GM13977 (cell line): ENCODE data around the gene SELENOI.
A peak's percentile ranks its signal among the peaks of the same experiment; 100 is the strongest.
"Not testable (repeated sequence)": the region's sequence is repeated elsewhere in the genome, so short reads cannot be mapped to it uniquely, and the experiment has no call there.

Experiments
- DNase-seq: peaks from one replicate; pipeline ENCODE4 v3.0.0; 2012; ENCODE audit warnings: low spot score
- in situ Hi-C: fragments of 300-500 bp; cut with MboI; formaldehyde crosslinking; loops from one replicate; pipeline ENCODE4 v1.12.0; 2022; ENCODE audit warnings: low sequenced_read_pairs, low pct_unique_long_range_greater_than_20kb, mixed read lengths, inconsistent platforms; ENCODE audit not compliant: unreplicated experiment
- TF ChIP-seq, protein P1 (sequence below): IDR thresholded peaks from 2 replicates; pipeline ENCODE4 v1.5.1; 2012; ENCODE audit warnings: mild to moderate bottlenecking, control low read depth; ENCODE audit not compliant: insufficient read depth; ENCODE audit errors: extremely low read depth, missing control alignments

SELENOI gene

DNA sequence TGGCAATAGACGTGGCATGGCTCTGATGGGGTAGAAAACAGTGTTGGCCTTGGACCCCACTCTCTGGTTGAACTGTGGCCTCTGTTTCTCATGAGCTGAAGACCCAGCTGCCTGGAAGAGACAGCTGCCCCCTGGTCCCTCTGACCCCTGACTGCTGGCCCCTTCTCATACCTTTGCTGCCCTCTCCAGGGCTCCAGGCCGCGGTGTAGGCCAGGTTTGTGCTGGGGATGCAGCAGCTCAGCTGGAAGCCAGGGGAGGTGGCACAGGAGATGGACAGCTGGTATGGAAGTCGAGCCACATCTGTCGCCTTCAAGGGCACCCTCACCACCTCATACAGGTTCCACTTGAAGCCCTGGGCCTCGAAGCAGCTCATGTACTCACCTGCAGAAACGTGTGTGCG is 31.7 kb upstream of the SELENOI start:
- TF ChIP-seq, protein P1, sequence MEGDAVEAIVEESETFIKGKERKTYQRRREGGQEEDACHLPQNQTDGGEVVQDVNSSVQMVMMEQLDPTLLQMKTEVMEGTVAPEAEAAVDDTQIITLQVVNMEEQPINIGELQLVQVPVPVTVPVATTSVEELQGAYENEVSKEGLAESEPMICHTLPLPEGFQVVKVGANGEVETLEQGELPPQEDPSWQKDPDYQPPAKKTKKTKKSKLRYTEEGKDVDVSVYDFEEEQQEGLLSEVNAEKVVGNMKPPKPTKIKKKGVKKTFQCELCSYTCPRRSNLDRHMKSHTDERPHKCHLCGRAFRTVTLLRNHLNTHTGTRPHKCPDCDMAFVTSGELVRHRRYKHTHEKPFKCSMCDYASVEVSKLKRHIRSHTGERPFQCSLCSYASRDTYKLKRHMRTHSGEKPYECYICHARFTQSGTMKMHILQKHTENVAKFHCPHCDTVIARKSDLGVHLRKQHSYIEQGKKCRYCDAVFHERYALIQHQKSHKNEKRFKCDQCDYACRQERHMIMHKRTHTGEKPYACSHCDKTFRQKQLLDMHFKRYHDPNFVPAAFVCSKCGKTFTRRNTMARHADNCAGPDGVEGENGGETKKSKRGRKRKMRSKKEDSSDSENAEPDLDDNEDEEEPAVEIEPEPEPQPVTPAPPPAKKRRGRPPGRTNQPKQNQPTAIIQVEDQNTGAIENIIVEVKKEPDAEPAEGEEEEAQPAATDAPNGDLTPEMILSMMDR: peak; percentile 9
- DNase-seq: no peak

DNA sequence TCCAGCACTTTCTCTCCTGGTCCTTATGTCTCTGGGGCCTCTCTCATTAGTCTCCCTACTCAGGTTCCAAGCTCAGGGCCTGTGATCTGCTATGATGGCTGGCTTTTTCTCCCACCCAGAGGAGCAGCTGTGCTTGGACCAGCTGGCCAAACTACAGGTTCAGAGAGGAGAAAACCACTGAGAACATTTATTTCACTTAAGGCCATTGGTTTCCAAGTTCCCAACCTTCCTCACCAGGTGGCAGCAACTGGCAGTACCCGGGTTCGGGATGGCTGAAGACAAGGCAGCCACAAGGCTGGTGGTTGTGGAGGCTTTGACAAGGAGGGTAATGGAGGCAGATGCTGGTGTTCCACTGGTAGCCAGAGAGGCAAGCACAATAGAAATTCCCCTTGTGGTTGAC is 29.9 kb upstream of the SELENOI start:
- peak; percentile 31 for DNase-seq
- TF ChIP-seq, protein P1: peak; percentile 7
- in situ Hi-C loops: no loop called here

More for the DNA sequence above, 31.7 kb upstream of the SELENOI start:
- in situ Hi-C loops: no loop called here

DNA sequence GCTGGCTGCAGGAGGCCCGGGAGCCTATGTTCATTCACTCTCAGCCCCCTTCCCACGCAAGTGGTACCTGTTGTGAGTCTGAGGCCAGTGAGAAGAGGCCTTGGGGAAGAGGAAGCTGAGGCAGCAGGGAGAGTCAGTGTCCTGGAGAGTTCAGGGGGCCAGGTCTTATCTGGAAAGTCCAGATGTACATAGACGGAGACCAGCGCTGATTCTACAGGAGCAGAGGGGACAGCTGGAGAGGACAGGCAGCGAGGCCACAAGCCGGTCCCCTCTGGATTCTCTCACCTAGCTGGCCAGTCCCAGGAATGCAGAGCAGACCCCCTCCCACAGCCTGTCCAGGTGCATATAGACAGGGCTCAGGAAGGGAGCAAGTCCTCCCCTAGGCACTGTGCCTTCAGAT is 29.1 kb upstream of the SELENOI start:
- DNase-seq: no peak
- TF ChIP-seq, protein P1: no peak
- in situ Hi-C loops: no loop called here

DNA sequence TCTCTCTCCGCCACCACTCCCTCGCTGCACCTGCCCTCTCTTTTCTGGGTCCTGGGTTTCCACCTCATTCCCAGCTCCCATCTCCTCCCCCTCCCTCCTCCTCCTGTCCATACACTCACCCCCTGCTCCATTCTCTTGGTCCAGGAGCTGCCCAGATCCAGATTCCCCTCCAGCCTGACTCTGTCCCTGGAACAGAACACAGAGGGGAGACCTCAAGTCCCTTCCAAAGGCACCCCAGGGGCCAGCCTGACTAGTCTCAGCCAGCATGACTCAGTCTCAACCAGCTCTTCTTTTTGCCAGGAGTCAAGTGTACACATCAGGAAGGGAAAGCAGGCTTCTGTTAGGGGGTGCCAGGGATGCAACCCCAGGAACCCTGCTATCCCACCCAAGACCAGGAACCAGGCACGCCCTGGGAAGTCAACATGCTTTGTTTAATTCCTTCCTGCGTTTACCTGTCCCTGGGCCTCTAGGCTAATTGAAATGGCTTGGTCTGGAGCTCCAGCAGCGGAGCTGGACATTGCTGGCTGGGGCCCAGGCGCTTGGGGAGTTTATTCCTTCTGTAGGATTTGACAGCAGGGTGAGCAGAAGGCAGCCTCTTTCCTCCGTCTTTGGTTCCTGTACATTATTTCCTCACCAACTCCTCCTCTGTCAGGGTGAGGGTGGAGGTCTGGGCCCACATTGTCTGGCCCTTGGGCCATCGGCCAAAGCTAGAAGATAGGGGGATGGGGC is 28.4 kb upstream of the SELENOI start:
- in situ Hi-C loops: no loop called here
- TF ChIP-seq, protein P1: no peak
- no peak for DNase-seq

DNA sequence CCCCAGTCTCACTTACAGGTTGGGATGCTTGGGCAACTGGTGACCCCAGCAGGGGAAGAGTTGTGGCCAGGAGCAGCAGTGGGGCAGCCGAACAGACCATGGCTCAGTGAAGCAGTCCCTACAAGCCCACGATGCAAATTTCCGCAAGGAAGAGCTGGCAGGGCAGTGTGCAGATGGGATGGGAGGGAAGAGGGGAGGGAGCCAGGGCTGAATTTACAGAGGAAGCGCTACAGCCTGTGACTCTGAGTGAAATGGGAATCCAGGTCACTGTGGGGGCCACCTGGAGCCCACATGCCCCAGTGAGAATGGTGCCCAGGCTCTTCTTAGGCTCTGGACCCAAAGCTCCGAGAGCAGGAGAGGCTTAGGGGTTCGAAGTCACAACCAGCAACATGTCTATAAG is 27.0 kb upstream of the SELENOI start:
- in situ Hi-C loops: no loop called here
- TF ChIP-seq, protein P1: no peak
- no peak for DNase-seq

DNA sequence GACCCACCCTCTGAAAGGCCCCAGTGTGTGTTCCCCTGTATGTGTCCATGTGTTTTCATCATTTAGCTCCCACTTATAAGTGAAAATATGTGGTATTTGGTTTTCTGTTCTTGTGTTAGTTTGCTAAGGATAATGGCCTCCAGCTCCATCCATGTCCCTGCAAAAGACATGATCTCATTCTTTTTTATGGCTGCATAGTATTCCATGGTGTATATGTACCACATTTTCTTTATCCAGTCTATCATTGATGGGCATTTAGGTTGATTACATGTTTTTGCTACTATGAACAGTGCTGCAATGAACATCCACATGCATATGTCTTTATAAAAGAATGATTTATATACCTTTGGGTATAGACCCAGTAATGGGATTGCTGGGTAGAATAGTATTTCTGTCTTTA is 21.5 kb upstream of the SELENOI start:
- in situ Hi-C loops, DNase-seq: not testable (repeated sequence)

DNA sequence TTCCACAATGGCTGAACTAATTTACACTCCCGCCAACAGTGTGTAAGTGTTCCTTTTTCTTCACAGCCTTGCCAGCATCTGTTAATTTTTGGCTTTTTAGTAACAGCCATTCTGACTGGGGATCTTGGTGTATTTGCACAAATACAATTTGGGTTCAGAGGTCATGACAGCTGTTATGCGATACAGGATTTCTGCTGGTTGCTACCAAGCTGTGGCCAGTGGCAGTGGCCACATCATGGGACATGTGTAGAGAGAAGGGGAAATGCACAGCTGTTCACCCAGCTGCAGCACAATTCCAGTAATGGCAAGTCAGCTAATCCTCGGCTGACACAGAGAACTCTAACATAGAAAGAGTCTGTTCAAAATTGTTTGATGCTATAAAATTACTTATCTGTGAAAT is 21.0 kb upstream of the SELENOI start:
- in situ Hi-C loops: no loop called here
- no peak for DNase-seq
- TF ChIP-seq, protein P1: no peak
